RCC 7860 (cell line): ENCODE data around the gene MADD.
A peak's percentile ranks its signal among the peaks of the same experiment; 100 is the strongest.

Experiments
- DNase-seq: peaks from one replicate; pipeline ENCODE4 v3.0.0-alpha.2; 2015; ENCODE audit warnings: low spot score
- FAIRE-seq: peaks from 2 replicates; lab custom pipeline; 2012; peaks lifted over from hg19 to GRCh38; lab: Jason Lieb, UNC

Gene MADD

GRCh38 chr11:47249378-47249715 is 20.6 kb upstream of the MADD start:
- DNase-seq (no peak), FAIRE-seq (no peak)

- FAIRE-seq (no peak), DNase-seq (no peak)
These were observed 18.2 kb upstream of the MADD start for GRCh38 chr11:47251751-47252150.

GRCh38 chr11:47253660-47254059 is 16.3 kb upstream of the MADD start:
- FAIRE-seq (no peak), DNase-seq (no peak)

GRCh38 chr11:47254386-47254785 is 15.5 kb upstream of the MADD start:
- FAIRE-seq, result no peak
- no peak for DNase-seq

GRCh38 chr11:47256374-47256773 is 13.6 kb upstream of the MADD start:
- FAIRE-seq, result no peak
- DNase-seq, result no peak

GRCh38 chr11:47257177-47257516 is 12.8 kb upstream of the MADD start:
- FAIRE-seq, result no peak
- DNase-seq, result no peak

- no peak for DNase-seq
- no peak for FAIRE-seq
These were observed 12.2 kb upstream of the MADD start, which contains the start of gene NR1H3 for GRCh38 chr11:47257517-47258316. TSS of gene NR1H3 (plus strand) at chr11:47257996. CDS start at chr11:47259217, 1,221 bp downstream.

GRCh38 chr11:47258317-47258902 is 11.5 kb upstream of the MADD start:
- FAIRE-seq, result no peak

GRCh38 chr11:47259232-47259977 is 10.5 kb upstream of the MADD start:
- no peak for FAIRE-seq
- DNase-seq, result no peak

More at GRCh38 chr11:47258317-47258902, 11.5 kb upstream of the MADD start:
- DNase-seq, result no peak

- no peak for FAIRE-seq
These were observed 9.6 kb upstream of the MADD start for GRCh38 chr11:47260366-47260765.

GRCh38 chr11:47261291-47261800 is 8.6 kb upstream of the MADD start:
- no peak for DNase-seq
- no peak for FAIRE-seq

More at GRCh38 chr11:47260366-47260765, 9.6 kb upstream of the MADD start:
- DNase-seq, result no peak

GRCh38 chr11:47264119-47264518 is 5.8 kb upstream of the MADD start:
- DNase-seq (no peak), FAIRE-seq (no peak)

GRCh38 chr11:47264521-47264920 is 5.4 kb upstream of the MADD start:
- DNase-seq (no peak), FAIRE-seq (no peak)

GRCh38 chr11:47267876-47268275 is 2.1 kb upstream of the MADD start:
- DNase-seq (no peak), FAIRE-seq (no peak)

- DNase-seq, result no peak
- FAIRE-seq, result no peak
These were observed 1.4 kb upstream of the MADD start for GRCh38 chr11:47268448-47269001.

- FAIRE-seq, result no peak
- DNase-seq, result peak; percentile 57
These were observed 718 bp upstream of the MADD start for GRCh38 chr11:47269002-47269828.

- DNase-seq (no peak), FAIRE-seq (no peak)
These were observed 668 bp downstream of the MADD start for GRCh38 chr11:47270331-47271271.

- DNase-seq (no peak), FAIRE-seq (no peak)
These were observed 1.4 kb downstream of the MADD start for GRCh38 chr11:47271328-47271727.

GRCh38 chr11:47271961-47272661 is 2.2 kb downstream of the MADD start:
- DNase-seq, result no peak

More at GRCh38 chr11:47271961-47272661, 2.2 kb downstream of the MADD start:
- no peak for FAIRE-seq
